H9 (cell line): ENCODE data around the gene IL9R. TPM values are rescaled to one million over a fixed set of nuclear protein-coding genes. Genes with fewer than 3 reads are reported as not detected.
"Not testable (repeated sequence)": the region's sequence is repeated elsewhere in the genome, so short reads cannot be mapped to it uniquely, and the experiment has no call there.

Experiments used
- DNase-seq: peaks from one replicate; pipeline ENCODE4 v3.0.0-alpha.2; 2017
- H2AFZ ChIP-seq: one replicate; pipeline ENCODE4 v1.6.1; 2013; ENCODE audit warnings: mild to moderate bottlenecking, low read length, control low read depth, moderate library complexity
- H2AK5ac ChIP-seq: 2 replicates; pipeline ENCODE4 v1.6.1; 2013; ENCODE audit warnings: low read length, control low read depth, mixed read lengths; ENCODE audit not compliant: insufficient read length
- H2BK120ac ChIP-seq: one replicate; pipeline ENCODE4 v1.6.1; 2013; ENCODE audit warnings: low read depth, mild to moderate bottlenecking, low read length, control low read depth, inconsistent platforms; ENCODE audit not compliant: poor library complexity, severe bottlenecking
- H2BK12ac ChIP-seq: 2 replicates; pipeline ENCODE4 v1.6.1; 2013; ENCODE audit warnings: low read length, control low read depth, mixed read lengths, low read depth; ENCODE audit not compliant: insufficient read length
- H2BK15ac ChIP-seq: 2 replicates; pipeline ENCODE4 v1.6.1; 2013; ENCODE audit warnings: low read depth, low read length, control low read depth
- H2BK20ac ChIP-seq: one replicate; pipeline ENCODE4 v1.6.1; 2013; ENCODE audit warnings: low read depth, mild to moderate bottlenecking, low read length, control low read depth, inconsistent platforms; ENCODE audit not compliant: poor library complexity, severe bottlenecking
- H2BK5ac ChIP-seq: 2 replicates; pipeline ENCODE4 v1.6.1; 2013; ENCODE audit warnings: low read length, control low read depth, mixed read lengths; ENCODE audit not compliant: insufficient read length
- H3K14ac ChIP-seq: 2 replicates; pipeline ENCODE4 v1.6.1; 2013; ENCODE audit warnings: low read length, control low read depth; ENCODE audit not compliant: insufficient read depth
- H3K18ac ChIP-seq: 2 replicates; pipeline ENCODE4 v1.6.1; 2013; ENCODE audit warnings: low read depth, mild to moderate bottlenecking, mixed read lengths, low read length, control low read depth; ENCODE audit not compliant: insufficient read length
- H3K23ac ChIP-seq: 2 replicates; pipeline ENCODE4 v1.6.1; 2013; ENCODE audit warnings: low read length, control low read depth, mixed read lengths, low read depth; ENCODE audit not compliant: insufficient read length
- H3K23me2 ChIP-seq: 2 replicates; pipeline ENCODE4 v1.6.1; 2013; ENCODE audit warnings: low read depth, mild to moderate bottlenecking, mixed read lengths, low read length, control low read depth; ENCODE audit not compliant: insufficient read length, poor library complexity, severe bottlenecking
- H3K27ac ChIP-seq: 2 replicates; pipeline ENCODE4 v1.5.1; 2013; ENCODE audit warnings: low read length, control low read depth, mixed read lengths, low read depth; ENCODE audit not compliant: insufficient read length
- H3K27me3 ChIP-seq: 2 replicates; pipeline ENCODE4 v1.6.1; 2013; ENCODE audit warnings: low read length, control low read depth, inconsistent platforms; ENCODE audit not compliant: insufficient read depth
- H3K4ac ChIP-seq: 2 replicates; pipeline ENCODE4 v1.6.1; 2013; ENCODE audit warnings: low read depth, mild to moderate bottlenecking, control low read depth, inconsistent platforms, low read length, moderate library complexity
- H3K4me1 ChIP-seq: 2 replicates; pipeline ENCODE4 v1.6.1; 2013; ENCODE audit warnings: low read length, control low read depth, inconsistent platforms; ENCODE audit not compliant: insufficient read depth
- H3K4me2 ChIP-seq: 2 replicates; pipeline ENCODE4 v1.6.1; 2013; ENCODE audit warnings: low read length, control low read depth, mixed read lengths; ENCODE audit not compliant: insufficient read length, insufficient read depth
- H3K56ac ChIP-seq: 2 replicates; pipeline ENCODE4 v1.6.1; 2013; ENCODE audit warnings: low read depth, mild to moderate bottlenecking, mixed read lengths, low read length, control low read depth; ENCODE audit not compliant: insufficient read length
- H3K79me1 ChIP-seq: 2 replicates; pipeline ENCODE4 v1.6.1; 2013; ENCODE audit warnings: low read depth, mild to moderate bottlenecking, moderate library complexity, low read length, control low read depth, inconsistent platforms; ENCODE audit not compliant: insufficient read depth, poor library complexity, severe bottlenecking
- H3K79me2 ChIP-seq: 2 replicates; pipeline ENCODE4 v1.6.1; 2013; ENCODE audit warnings: low read length, control low read depth, inconsistent platforms; ENCODE audit not compliant: insufficient read depth
- H3K9ac ChIP-seq: 2 replicates; pipeline ENCODE4 v1.6.1; 2013; ENCODE audit warnings: low read length, control low read depth, mixed read lengths; ENCODE audit not compliant: insufficient read length; ENCODE audit errors: extremely low read depth
- H3K9me3 ChIP-seq: one replicate; pipeline ENCODE4 v1.6.1; 2013; ENCODE audit warnings: low read depth, low read length, inconsistent platforms; ENCODE audit not compliant: control insufficient read depth
- H3T11ph ChIP-seq: one replicate; pipeline ENCODE4 v1.6.1; 2013; ENCODE audit warnings: mild to moderate bottlenecking, low read length, control low read depth, inconsistent platforms
- H4K20me1 ChIP-seq: one replicate; pipeline ENCODE4 v1.6.1; 2013; ENCODE audit not compliant: control insufficient read depth, insufficient read length, insufficient read depth
- H4K5ac ChIP-seq: 2 replicates; pipeline ENCODE4 v1.6.1; 2013; ENCODE audit warnings: low read depth, mild to moderate bottlenecking, mixed read lengths, low read length, control low read depth; ENCODE audit not compliant: insufficient read length
- H4K8ac ChIP-seq: replicated peaks from 2 replicates; pipeline ENCODE4 v1.6.1; 2013; ENCODE audit warnings: low read length, control low read depth, mixed read lengths, low read depth; ENCODE audit not compliant: insufficient read length
- H4K91ac ChIP-seq: 2 replicates; pipeline ENCODE4 v1.6.1; 2013; ENCODE audit warnings: low read depth, mild to moderate bottlenecking, moderate library complexity, mixed read lengths, low read length, control low read depth; ENCODE audit not compliant: insufficient read length
- H3K27ac Mint-ChIP-seq, 3 experiments: 2 replicates in 2 of 3; 3 replicates in 1 of 3; pipeline ENCODE4 v1.8.0; 2020 to 2021; ENCODE audit warnings: mixed read lengths in 3 of 3, mild to moderate bottlenecking in 1 of 3, moderate library complexity in 1 of 3
- H3K27me3 Mint-ChIP-seq: 2 replicates; pipeline ENCODE4 v1.8.0; 2021; ENCODE audit warnings: low read depth, mild to moderate bottlenecking, moderate library complexity, mixed read lengths
- H3K36me3 Mint-ChIP-seq, 3 experiments: 2 replicates in 2 of 3; 3 replicates in 1 of 3; pipeline ENCODE4 v1.8.0; 2020 to 2021; ENCODE audit warnings: low read depth in 3 of 3, mixed read lengths in 3 of 3; ENCODE audit not compliant: insufficient read depth in 1 of 3
- H3K4me1 Mint-ChIP-seq, 2 experiments: 2 replicates each; pipeline ENCODE4 v1.8.0; 2020; ENCODE audit warnings: mixed read lengths in 2 of 2
- H3K4me3 Mint-ChIP-seq, 2 experiments: 2 replicates in 1 of 2; 3 replicates in 1 of 2; pipeline ENCODE4 v1.8.0; 2020 to 2021; ENCODE audit warnings: mild to moderate bottlenecking in 2 of 2, mixed read lengths in 2 of 2, moderate library complexity in 1 of 2
- H3K9me3 Mint-ChIP-seq, 2 experiments: 2 replicates in 1 of 2; 3 replicates in 1 of 2; pipeline ENCODE4 v1.8.0; 2020; ENCODE audit warnings: mild to moderate bottlenecking in 2 of 2, mixed read lengths in 2 of 2, moderate library complexity in 1 of 2
- WGBS: extraction: QIAGEN DNeasy Blood & Tissue Kit; methylation state at CpG from one replicate; pipeline ENCODE4 v1.1.7; 2013; ENCODE audit warnings: missing lambda C conversion rate, low lambda C conversion rate, mixed read lengths; ENCODE audit not compliant: insufficient read length; ENCODE audit errors: extremely low coverage; 5-methylcytosine and 5-hydroxymethylcytosine counted together
- total RNA-seq: library from RNA; stranded (reverse); gene quantifications from 2 replicates; pipeline ENCODE4 v1.2.1, GENCODE V29; 2021
- TF ChIP-seq, protein P1 (sequence below): fragments of 200-600 bp; sonication (generic); conservative IDR thresholded peaks from 3 replicates; pipeline ENCODE4 v1.8.0; 2021; ENCODE audit warnings: antibody characterized with exemption, mild to moderate bottlenecking

The IL9R gene
- total RNA-seq, 1 experiment from 2014 or later = 0.72 TPM

DNA sequence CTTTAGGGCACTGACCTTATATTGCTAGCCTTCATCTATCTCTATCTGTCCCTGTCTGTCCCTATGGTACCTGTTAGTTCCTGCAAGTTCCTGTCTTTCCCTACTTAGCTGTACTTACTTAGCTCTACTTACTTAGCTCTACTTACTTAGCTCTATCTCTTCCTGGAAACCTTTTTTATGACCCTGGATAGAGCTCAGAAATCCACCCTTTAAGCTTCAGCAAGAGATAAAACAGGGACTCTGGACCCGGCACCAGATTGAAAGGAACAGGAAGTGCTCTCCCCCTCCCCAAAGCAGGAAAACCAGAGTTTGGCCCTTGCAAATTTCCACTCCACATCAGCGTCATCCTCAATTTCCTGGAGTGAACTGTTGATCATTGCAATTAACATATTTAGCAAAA is 12.3 kb upstream of the IL9R start:
- Histone ChIP-seq H4K91ac (no peak overlapping the region), H3K4me1 (no peaks in the 10 kb centered on the region), H3K9me3 (peaks cover 40% of the 10 kb centered on the region), H2BK5ac (no peak overlapping the region), H3K14ac (no peak overlapping the region), H2BK20ac (no peak overlapping the region), H2AK5ac (no peak overlapping the region), H3K9ac (no peak overlapping the region), H2BK15ac (no peak overlapping the region), H3K4me2 (no peak overlapping the region), H2BK12ac (no peak overlapping the region), H3K18ac (no peak overlapping the region), H2AFZ (no peak overlapping the region), H2BK120ac (no peak overlapping the region), H4K20me1 (no peaks in the 10 kb centered on the region), H3K56ac (no peak overlapping the region), H3K23me2 (no peaks in the 10 kb centered on the region), H4K5ac (no peak overlapping the region), H3K27ac (no peak overlapping the region), H3K79me1 (no peaks in the 10 kb centered on the region), H3K79me2 (no peaks in the 10 kb centered on the region), H3K27me3 (no peaks in the 10 kb centered on the region; the same call in 1 of the 2 replicates), H4K8ac (no peak overlapping the region), H3K23ac (no peak overlapping the region), H3T11ph (no peak overlapping the region), H3K4ac (no peak overlapping the region)
- no peaks in the 10 kb centered on the region; the same call in 1 of the 2 replicates for H3K27me3 Mint-ChIP-seq
- no peak for DNase-seq
- no peaks in the 10 kb centered on the region for H3K4me1 Mint-ChIP-seq
- no CpG with 5 or more reads among the region's 2 CpGs for WGBS
- peaks cover 49 to 51% of the 10 kb centered on the region in 2 experiments for H3K9me3 Mint-ChIP-seq
- H3K27ac Mint-ChIP-seq = no peak overlapping the region
- H3K36me3 Mint-ChIP-seq = peaks cover 0 to 13% (median 10%) of the 10 kb centered on the region in 3 experiments; a peak in 6 of 7 replicates
- TF ChIP-seq, protein P1, sequence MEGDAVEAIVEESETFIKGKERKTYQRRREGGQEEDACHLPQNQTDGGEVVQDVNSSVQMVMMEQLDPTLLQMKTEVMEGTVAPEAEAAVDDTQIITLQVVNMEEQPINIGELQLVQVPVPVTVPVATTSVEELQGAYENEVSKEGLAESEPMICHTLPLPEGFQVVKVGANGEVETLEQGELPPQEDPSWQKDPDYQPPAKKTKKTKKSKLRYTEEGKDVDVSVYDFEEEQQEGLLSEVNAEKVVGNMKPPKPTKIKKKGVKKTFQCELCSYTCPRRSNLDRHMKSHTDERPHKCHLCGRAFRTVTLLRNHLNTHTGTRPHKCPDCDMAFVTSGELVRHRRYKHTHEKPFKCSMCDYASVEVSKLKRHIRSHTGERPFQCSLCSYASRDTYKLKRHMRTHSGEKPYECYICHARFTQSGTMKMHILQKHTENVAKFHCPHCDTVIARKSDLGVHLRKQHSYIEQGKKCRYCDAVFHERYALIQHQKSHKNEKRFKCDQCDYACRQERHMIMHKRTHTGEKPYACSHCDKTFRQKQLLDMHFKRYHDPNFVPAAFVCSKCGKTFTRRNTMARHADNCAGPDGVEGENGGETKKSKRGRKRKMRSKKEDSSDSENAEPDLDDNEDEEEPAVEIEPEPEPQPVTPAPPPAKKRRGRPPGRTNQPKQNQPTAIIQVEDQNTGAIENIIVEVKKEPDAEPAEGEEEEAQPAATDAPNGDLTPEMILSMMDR = no peak
- H3K4me3 Mint-ChIP-seq = no peak overlapping the region

DNA sequence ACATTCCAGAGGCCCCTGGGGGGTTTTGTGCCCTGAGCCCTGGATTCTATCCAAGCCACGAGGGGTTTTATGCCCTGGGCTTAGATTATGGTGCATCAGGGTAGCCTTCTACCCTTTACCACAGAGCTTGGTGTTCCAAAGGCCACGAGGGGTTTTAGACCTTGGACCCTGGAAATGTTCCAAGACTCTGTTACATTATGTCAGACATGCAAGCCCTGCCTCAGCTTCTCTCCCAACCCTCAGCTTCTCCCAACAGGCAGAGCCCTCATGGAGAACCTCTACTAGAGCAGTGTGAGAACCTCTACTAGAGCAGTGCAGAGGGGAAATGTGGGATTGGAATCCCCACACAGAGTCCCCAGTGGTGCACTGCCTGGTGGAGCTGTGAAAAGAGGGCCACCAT is 10.5 kb upstream of the IL9R start:
- not testable (repeated sequence) for H3K9ac ChIP-seq, H3T11ph ChIP-seq, H4K91ac ChIP-seq, H3K27ac Mint-ChIP-seq, H2BK5ac ChIP-seq, DNase-seq, H3K4me3 Mint-ChIP-seq, H3K4me1 Mint-ChIP-seq, H2BK15ac ChIP-seq, H3K27me3 Mint-ChIP-seq, H3K27ac ChIP-seq, H4K20me1 ChIP-seq, H3K79me2 ChIP-seq, H3K4me2 ChIP-seq, H3K23ac ChIP-seq, H2BK20ac ChIP-seq, H3K27me3 ChIP-seq, H3K18ac ChIP-seq, H3K4ac ChIP-seq, H3K4me1 ChIP-seq, H3K79me1 ChIP-seq, H2BK12ac ChIP-seq, H3K23me2 ChIP-seq, H2AK5ac ChIP-seq, H2AFZ ChIP-seq, H4K8ac ChIP-seq, H3K56ac ChIP-seq, H4K5ac ChIP-seq, H2BK120ac ChIP-seq, H3K14ac ChIP-seq
- Mint-ChIP-seq H3K9me3 (peaks cover 51 to 53% of the 10 kb centered on the region in 2 experiments), H3K36me3 (peaks cover 0 to 11% (median 10%) of the 10 kb centered on the region in 3 experiments; a peak in 5 of 7 replicates)
- WGBS = no CpG with 5 or more reads among the region's 2 CpGs
- H3K9me3 ChIP-seq = peaks cover 41% of the 10 kb centered on the region
